ENCODE data around the gene SUSD1.

GRCh38 chr9:111994831-111995458 lies 180.2 kb downstream of the SUSD1 start:
- no peak for TF ChIP-seq CTCF (IDR thresholded peaks at IDR 0.05)
- no peak for TF ChIP-seq POLR2A (IDR thresholded peaks at IDR 0.05)
- TF ChIP-seq POLR2AphosphoS5 (IDR thresholded peaks at IDR 0.05): no peak
- no peak for TF ChIP-seq EP300 (IDR thresholded peaks at IDR 0.05; ENCODE audit: low read depth)

Data from transverse colon (tissue), 4 donors.